GM19025 (cell line): Measurements from ENCODE around the gene KCTD10.
"Not testable (repeated sequence)": the region's sequence is repeated elsewhere in the genome, so short reads cannot be mapped to it uniquely, and the experiment has no call there.

ENCODE experiments used
- ATAC-seq: cut with Tn5 transposase; IDR thresholded peaks from one replicate; pipeline ENCODE4 v1.9.1; 2021; ENCODE audit warnings: mild to moderate bottlenecking, low read depth, moderate library complexity; ENCODE audit not compliant: unreplicated experiment

Gene KCTD10

GRCh38 chr12:109423392-109423791, 53.7 kb downstream of the KCTD10 start:
- ATAC-seq, result no peak

GRCh38 chr12:109422251-109422650, 54.8 kb downstream of the KCTD10 start:
- ATAC-seq, result no peak

- ATAC-seq, result no peak
These were observed 55.6 kb downstream of the KCTD10 start for GRCh38 chr12:109421355-109422087.

- no peak for ATAC-seq
These were observed 58.1 kb downstream of the KCTD10 start for GRCh38 chr12:109418848-109419480.

- ATAC-seq, result not testable (repeated sequence)
These were observed 71.0 kb downstream of the KCTD10 start for GRCh38 chr12:109406147-109406546.

GRCh38 chr12:109404841-109405240, 72.3 kb downstream of the KCTD10 start:
- ATAC-seq, result not testable (repeated sequence)
